Activated CD8-positive, alpha-beta memory T cell treated with anti-CD3 and anti-CD28 coated beads, Interleukin-2, amount 50 U/mL, for 24 hours (primary cell): ENCODE results near the gene ACTR5.

Experiments
- DNase-seq: peaks from one replicate; pipeline ENCODE4 v3.0.0-alpha.2; 2020; ENCODE audit errors: extremely low read depth

Gene ACTR5

GRCh38 chr20:38728911-38729642 lies 19.2 kb upstream of the ACTR5 start:
- no peak for DNase-seq

- no peak for DNase-seq
Observed at GRCh38 chr20:38729767-38730166, 18.5 kb upstream of the ACTR5 start.

GRCh38 chr20:38730167-38730988 lies 17.9 kb upstream of the ACTR5 start:
- no peak for DNase-seq

GRCh38 chr20:38730989-38731737 lies 17.1 kb upstream of the ACTR5 start:
- peak; percentile 42 for DNase-seq

- no peak for DNase-seq
Observed at GRCh38 chr20:38731738-38732113, 16.5 kb upstream of the ACTR5 start.

GRCh38 chr20:38732981-38733380 lies 15.3 kb upstream of the ACTR5 start:
- DNase-seq: no peak

GRCh38 chr20:38735172-38735571 lies 13.1 kb upstream of the ACTR5 start:
- DNase-seq: no peak

GRCh38 chr20:38737887-38738286 lies 10.4 kb upstream of the ACTR5 start:
- no peak for DNase-seq

GRCh38 chr20:38745757-38746156 lies 2.5 kb upstream of the ACTR5 start:
- no peak for DNase-seq

GRCh38 chr20:38747495-38748096 lies 664 bp upstream of the ACTR5 start:
- DNase-seq: no peak

- no peak for DNase-seq
Observed at GRCh38 chr20:38748861-38749149, 545 bp downstream of the ACTR5 start.

- DNase-seq: no peak
Observed at GRCh38 chr20:38751360-38751976, 3.2 kb downstream of the ACTR5 start.

- DNase-seq: no peak
Observed at GRCh38 chr20:38752029-38752428, 3.8 kb downstream of the ACTR5 start.

- DNase-seq: no peak
Observed at GRCh38 chr20:38754924-38755323, 6.7 kb downstream of the ACTR5 start.

GRCh38 chr20:38755324-38755910 lies 7.2 kb downstream of the ACTR5 start:
- no peak for DNase-seq

- DNase-seq: no peak
Observed at GRCh38 chr20:38757145-38757775, 9.0 kb downstream of the ACTR5 start.

GRCh38 chr20:38759106-38759505 lies 10.8 kb downstream of the ACTR5 start:
- no peak for DNase-seq

GRCh38 chr20:38760978-38761377 lies 12.7 kb downstream of the ACTR5 start:
- DNase-seq: no peak

GRCh38 chr20:38762174-38762573 lies 13.9 kb downstream of the ACTR5 start:
- no peak for DNase-seq

GRCh38 chr20:38763616-38764015 lies 15.4 kb downstream of the ACTR5 start:
- DNase-seq: no peak
